ENCODE data around the gene TBX1.

TBX1 gene

DNA sequence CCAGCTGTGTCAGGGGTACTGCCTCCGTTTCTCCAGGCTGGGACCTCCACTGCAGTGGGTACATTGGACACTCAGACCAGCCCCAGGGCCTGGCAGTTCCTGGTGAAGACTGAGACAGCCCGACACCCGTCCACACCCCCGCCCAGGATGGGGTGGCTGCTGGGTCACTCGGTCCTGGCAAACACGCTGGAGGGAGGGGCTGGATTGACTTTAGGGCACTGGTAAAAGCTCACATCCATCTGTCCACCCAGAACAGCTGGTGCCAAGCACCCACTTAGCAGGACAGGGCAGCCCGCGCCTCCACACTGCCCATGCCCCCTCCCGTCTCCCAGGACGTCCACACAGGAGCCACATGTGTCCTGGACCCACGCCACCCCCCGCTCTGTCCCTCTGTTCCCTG, 10.7 kb upstream of the TBX1 start:
- H3K36me3 ChIP-seq, result no peaks in the 10 kb centered on the region
- H3K9me3 ChIP-seq, result no peaks in the 10 kb centered on the region
- H3K4me1 ChIP-seq (ENCODE audit: control insufficient read depth in 1 of 2, insufficient read depth in 1 of 2, low read depth in 1 of 2, low read length in 1 of 2), result no peaks in the 10 kb centered on the region
- H3K4me3 ChIP-seq (ENCODE audit: low read depth in 1 of 2, low read length in 1 of 2), result no peak overlapping the region
- TF ChIP-seq, protein P1, sequence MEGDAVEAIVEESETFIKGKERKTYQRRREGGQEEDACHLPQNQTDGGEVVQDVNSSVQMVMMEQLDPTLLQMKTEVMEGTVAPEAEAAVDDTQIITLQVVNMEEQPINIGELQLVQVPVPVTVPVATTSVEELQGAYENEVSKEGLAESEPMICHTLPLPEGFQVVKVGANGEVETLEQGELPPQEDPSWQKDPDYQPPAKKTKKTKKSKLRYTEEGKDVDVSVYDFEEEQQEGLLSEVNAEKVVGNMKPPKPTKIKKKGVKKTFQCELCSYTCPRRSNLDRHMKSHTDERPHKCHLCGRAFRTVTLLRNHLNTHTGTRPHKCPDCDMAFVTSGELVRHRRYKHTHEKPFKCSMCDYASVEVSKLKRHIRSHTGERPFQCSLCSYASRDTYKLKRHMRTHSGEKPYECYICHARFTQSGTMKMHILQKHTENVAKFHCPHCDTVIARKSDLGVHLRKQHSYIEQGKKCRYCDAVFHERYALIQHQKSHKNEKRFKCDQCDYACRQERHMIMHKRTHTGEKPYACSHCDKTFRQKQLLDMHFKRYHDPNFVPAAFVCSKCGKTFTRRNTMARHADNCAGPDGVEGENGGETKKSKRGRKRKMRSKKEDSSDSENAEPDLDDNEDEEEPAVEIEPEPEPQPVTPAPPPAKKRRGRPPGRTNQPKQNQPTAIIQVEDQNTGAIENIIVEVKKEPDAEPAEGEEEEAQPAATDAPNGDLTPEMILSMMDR (IDR thresholded peaks at IDR 0.05), result no peak
- H3K27ac ChIP-seq, result no peak overlapping the region
- H3K27me3 ChIP-seq, result peaks cover 70% of the 10 kb centered on the region

DNA sequence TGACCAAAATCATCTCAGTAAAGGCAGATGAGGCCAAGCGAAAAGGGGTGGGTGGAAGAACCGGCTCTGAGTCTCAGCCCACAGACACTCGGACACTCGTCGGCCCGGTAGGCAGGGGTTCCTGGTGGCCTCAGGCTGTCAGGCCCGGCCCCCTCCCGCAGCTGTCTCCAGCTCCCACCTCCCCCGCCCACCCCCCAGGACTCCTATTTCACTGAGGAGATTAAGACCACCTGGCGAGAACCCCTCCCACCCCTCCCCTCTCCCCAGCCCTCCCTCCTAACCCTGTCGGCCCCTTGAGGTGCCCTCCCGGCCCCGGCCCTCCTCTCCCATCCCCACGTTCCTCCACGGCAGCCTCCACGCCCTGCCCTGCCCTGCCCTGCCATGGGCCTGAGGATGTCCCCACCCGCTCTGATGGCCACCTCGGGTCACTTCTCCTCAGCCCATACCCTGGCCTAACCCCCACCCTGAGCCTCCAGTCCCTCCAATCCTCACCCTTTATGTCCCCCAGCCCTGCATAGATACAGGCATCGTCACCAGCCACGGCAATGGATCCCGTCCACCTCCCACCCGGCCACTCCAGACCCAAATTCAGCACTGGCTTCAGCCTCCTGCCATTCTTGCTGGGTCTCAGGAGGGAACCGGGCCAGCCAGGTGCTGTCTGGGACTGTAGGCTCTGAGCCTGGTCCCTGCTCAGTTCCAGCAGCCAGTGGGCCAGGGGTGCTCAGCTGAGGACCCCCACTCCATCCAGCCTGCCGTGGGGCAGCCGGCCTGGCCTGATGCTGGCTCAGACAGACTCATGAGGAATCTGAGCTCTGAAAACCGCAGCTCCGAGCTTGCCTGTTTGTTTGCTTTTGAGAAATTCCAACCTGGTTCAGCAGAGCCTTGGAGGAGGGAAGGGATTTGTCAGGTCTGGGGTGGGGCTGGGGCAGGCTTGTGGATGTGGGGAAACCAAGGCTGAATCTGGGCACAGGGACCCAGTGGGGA, 9.8 kb upstream of the TBX1 start:
- no peak overlapping the region for H3K27ac ChIP-seq
- H3K4me3 ChIP-seq (ENCODE audit: low read depth in 1 of 2, low read length in 1 of 2), result no peak overlapping the region
- H3K27me3 ChIP-seq, result peaks cover 79% of the 10 kb centered on the region
- H3K9me3 ChIP-seq, result no peaks in the 10 kb centered on the region
- H3K36me3 ChIP-seq, result no peaks in the 10 kb centered on the region
- H3K4me1 ChIP-seq (ENCODE audit: control insufficient read depth in 1 of 2, insufficient read depth in 1 of 2, low read depth in 1 of 2, low read length in 1 of 2), result no peaks in the 10 kb centered on the region
- TF ChIP-seq, protein P1 (IDR thresholded peaks at IDR 0.05), result no peak

GRCh38 chr22:19751497-19752245, 8.9 kb upstream of the TBX1 start:
- no peak overlapping the region for H3K27ac ChIP-seq
- TF ChIP-seq, protein P1 (IDR thresholded peaks at IDR 0.05), result no peak
- H3K9me3 ChIP-seq, result no peaks in the 10 kb centered on the region
- no peaks in the 10 kb centered on the region for H3K36me3 ChIP-seq
- H3K4me1 ChIP-seq (ENCODE audit: control insufficient read depth in 1 of 2, insufficient read depth in 1 of 2, low read depth in 1 of 2, low read length in 1 of 2), result peaks cover 3 to 8% of the 10 kb centered on the region in 2 experiments
- peaks cover 88% of the 10 kb centered on the region for H3K27me3 ChIP-seq
- H3K4me3 ChIP-seq (ENCODE audit: low read depth in 1 of 2, low read length in 1 of 2), result no peak overlapping the region

DNA sequence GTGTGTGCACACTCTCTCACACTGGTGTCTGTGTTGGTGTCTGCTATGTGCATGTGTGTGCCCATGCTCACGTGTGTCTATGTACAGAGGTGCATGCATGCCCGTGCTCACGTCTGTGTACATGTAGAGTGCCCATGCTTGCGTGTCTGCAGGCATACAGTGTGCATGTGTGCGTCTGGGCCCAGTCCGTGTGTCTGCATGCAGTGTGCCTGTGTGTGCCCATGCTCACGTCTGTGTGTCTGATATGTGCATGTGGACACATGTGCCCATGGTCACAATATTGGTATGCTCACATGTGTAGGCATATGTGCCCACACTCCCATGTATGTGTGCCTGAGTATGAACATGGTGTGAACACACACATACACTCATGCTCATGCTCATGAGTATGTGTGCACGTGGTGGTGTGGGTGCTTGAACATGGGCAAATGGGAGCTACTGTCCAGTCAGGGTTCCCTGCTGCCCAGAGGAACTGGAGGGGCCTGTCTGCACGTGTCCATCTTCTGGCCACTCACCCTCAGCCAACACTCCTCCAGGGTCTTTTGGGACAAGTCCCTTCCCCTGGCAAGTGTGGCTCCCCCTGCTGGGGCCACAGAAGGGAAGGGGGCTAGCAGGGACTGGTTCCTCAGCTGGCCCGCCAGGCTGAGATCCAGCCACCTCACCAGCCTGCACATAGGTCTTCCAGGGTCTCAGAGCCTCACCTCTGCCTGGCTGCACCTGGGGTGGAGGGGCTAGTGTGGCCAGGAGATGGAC, 7.3 kb upstream of the TBX1 start:
- no peak overlapping the region for H3K4me3 ChIP-seq (ENCODE audit: low read depth in 1 of 2, low read length in 1 of 2)
- H3K4me1 ChIP-seq (ENCODE audit: control insufficient read depth in 1 of 2, insufficient read depth in 1 of 2, low read depth in 1 of 2, low read length in 1 of 2), result peaks cover 8 to 16% of the 10 kb centered on the region in 2 experiments
- peaks cover 97% of the 10 kb centered on the region for H3K27me3 ChIP-seq
- TF ChIP-seq, protein P1 (IDR thresholded peaks at IDR 0.05), result no peak
- H3K9me3 ChIP-seq, result no peaks in the 10 kb centered on the region
- H3K36me3 ChIP-seq, result no peaks in the 10 kb centered on the region
- no peak overlapping the region for H3K27ac ChIP-seq

DNA sequence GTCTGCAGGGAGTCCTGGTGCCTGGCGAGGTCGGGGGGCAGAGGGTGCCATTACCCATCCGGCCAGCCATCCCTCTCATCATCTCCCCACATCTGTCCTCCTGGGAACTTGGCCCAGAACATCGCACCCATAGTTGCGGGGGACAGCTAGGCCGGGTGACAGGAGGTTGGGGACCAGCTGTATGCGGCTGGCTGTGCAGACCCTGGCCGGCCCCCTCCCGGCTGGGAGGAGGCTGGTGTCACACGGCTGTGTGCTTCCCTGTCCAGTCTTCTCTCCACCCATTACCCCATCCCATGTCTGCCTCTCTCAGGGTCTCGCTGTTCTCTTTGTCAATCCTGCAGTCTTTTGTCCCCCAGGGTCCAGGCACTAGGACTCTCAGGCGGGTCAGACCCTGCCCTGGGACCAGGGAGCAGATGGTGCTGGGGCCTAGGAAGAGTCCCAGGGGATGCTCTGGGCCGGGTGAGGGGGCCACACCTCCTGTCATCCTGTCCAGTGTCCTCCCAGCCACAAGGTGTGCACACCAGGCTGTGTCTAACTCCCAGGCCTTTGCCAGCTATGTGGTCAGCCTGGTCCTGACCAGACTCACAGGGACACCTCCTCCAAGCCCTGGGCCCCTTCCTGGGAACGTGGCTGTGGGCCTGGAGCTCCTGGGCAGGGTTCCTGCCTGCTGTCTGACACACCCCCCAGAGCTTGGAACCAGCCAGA, 6.4 kb upstream of the TBX1 start:
- Histone ChIP-seq H3K9me3 (no peaks in the 10 kb centered on the region), H3K27me3 (peaks cover 97% of the 10 kb centered on the region)

More for the DNA sequence above, 6.4 kb upstream of the TBX1 start:
- Histone ChIP-seq H3K36me3 (no peaks in the 10 kb centered on the region), H3K4me1 (ENCODE audit: control insufficient read depth in 1 of 2, insufficient read depth in 1 of 2, low read depth in 1 of 2, low read length in 1 of 2) (peaks cover 8 to 16% of the 10 kb centered on the region in 2 experiments), H3K4me3 (ENCODE audit: low read depth in 1 of 2, low read length in 1 of 2) (no peak overlapping the region), H3K27ac (no peak overlapping the region)
- TF ChIP-seq, protein P1 (IDR thresholded peaks at IDR 0.05), result no peak
